Measurements from ENCODE around the gene TCF7L2.

The TCF7L2 gene

GRCh38 chr10:113044016-113044755, 94.1 kb downstream of the TCF7L2 start:
- DNase-seq (ENCODE audit: low read depth, low spot score) = no peak

- DNase-seq (ENCODE audit: low read depth, low spot score) = no peak
These were observed 95.4 kb downstream of the TCF7L2 start for GRCh38 chr10:113045147-113046055.

DNA sequence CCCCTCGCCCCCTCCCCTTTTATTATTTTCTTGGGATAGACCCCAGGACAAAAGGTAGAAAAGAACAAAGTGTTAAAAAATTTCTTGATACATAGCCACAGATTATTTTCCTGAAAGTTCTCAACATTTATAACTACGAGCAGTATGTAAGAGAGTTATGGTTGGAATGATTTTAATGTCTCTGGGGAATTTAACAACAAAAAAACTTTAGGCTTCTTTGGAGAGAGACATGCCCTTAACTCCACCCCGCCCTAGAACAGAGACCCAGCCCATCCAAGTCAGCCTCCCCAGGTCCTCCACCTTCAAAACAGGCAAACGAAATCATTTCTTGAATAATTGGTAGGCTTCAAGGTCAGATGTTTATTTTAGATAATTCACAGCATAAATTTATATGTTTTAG, 97.1 kb downstream of the TCF7L2 start:
- no peak for DNase-seq (ENCODE audit: low read depth, low spot score)

DNA sequence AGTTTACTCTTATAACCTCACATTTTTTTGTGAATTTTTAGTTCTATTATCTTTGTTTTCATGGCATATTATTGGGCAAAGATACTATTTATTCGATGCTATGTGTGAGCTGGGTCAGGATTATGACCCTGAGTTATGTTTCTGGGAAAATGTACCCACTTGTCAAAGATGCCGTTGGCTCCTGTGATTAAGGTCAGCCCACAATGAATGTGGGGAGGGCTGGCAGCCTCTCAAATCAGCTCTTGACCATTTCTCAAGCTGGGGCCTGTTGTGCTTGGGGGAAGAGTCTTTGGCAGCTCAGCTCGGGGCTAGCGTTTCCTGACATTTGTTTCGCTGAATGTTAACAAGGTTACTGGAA, 97.5 kb downstream of the TCF7L2 start:
- no peak for DNase-seq (ENCODE audit: low read depth, low spot score)

- no peak for DNase-seq (ENCODE audit: low read depth, low spot score)
These were observed 98.1 kb downstream of the TCF7L2 start for GRCh38 chr10:113047963-113048781.

GRCh38 chr10:113049881-113050280, 99.8 kb downstream of the TCF7L2 start:
- DNase-seq (ENCODE audit: low read depth, low spot score) = no peak

GRCh38 chr10:113052076-113052830, 102.2 kb downstream of the TCF7L2 start:
- no peak for DNase-seq (ENCODE audit: low read depth, low spot score)

GRCh38 chr10:113053091-113053490, 103.0 kb downstream of the TCF7L2 start:
- DNase-seq (ENCODE audit: low read depth, low spot score) = no peak

GRCh38 chr10:113053881-113054280, 103.8 kb downstream of the TCF7L2 start:
- DNase-seq (ENCODE audit: low read depth, low spot score) = no peak

DNA sequence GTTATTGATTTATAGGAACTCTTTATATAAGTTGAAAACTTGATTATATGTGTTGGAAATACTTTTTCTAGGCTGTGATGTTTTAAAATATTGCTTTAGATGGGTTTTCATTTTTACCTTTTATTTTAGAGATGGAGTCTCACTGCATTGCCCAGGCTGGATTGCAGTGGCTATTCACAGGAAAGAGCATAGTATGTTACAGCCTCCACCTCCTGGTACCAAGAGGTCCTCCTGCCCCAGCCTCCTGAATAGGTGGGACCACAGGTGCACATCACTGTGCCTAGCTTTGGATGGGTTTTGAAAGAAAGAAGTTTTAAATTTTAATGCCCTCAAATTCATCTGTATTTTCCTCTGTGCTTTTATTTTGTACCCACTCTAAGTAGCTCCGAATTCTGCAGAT, 105.4 kb downstream of the TCF7L2 start:
- DNase-seq (ENCODE audit: low read depth, low spot score) = no peak

GRCh38 chr10:113056030-113056429, 106.0 kb downstream of the TCF7L2 start:
- DNase-seq (ENCODE audit: low read depth, low spot score) = no peak

DNA sequence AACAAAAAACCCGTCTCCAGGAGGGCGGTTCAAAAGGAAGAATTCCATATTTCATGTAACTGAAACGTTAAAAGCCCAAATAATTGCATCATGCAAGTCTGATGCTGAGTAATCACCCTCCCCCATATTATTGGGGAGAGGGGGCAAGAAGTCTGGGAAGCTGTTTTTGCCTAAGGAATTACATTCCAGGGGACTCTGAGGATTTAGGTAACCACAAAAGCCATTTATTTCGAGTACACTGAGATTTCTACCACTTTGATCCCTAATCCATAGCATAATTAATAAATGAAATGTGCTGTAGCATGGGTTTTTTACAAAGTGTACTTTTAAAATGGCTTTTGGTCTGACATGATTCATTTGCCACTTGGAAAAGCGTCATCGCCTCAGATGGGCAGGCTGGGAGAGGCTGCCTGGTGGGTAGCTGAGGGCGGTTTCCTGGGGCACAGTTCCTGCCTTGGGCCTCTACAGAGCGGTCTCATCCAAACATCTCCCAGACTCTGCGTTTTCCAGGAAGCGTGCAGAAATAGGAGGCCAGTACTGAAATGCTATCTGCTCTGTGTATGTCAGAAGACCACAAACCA, 106.5 kb downstream of the TCF7L2 start:
- DNase-seq (ENCODE audit: low read depth, low spot score) = no peak

DNA sequence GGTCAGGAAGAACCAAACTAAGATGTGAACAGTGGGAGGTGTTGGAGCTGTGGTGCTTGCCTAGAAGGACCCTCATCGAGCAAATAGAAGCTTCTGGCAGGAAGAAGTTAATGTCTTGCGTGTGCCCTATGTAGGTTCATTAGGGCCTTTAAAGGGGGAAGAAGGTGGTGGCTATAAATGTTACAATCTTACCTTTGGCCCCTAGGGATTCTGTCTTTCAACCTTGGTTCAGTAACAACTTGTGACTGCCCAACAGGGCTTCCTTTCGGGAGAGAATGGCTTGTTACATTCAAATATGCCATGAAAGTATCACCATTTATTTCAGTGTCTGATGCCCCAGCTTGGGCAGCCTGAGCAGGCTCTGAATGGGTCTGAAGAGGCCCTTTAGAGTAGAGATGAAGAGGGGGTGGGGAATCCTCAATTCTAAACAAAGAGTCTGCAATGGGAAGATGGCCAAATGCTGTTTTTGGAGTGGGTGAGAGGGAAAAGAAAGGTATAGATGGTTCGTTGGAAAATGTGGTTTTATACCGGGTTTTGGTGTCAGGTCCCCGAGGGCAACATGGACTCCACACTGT, 108.0 kb downstream of the TCF7L2 start:
- DNase-seq (ENCODE audit: low read depth, low spot score) = no peak

GRCh38 chr10:113058523-113059370, 108.7 kb downstream of the TCF7L2 start:
- no peak for DNase-seq (ENCODE audit: low read depth, low spot score)

- DNase-seq (ENCODE audit: low read depth, low spot score) = no peak
These were observed 109.3 kb downstream of the TCF7L2 start for GRCh38 chr10:113059371-113059780.

- DNase-seq (ENCODE audit: low read depth, low spot score) = no peak
These were observed 110.4 kb downstream of the TCF7L2 start for GRCh38 chr10:113060201-113061053.

- no peak for DNase-seq (ENCODE audit: low read depth, low spot score)
These were observed 111.0 kb downstream of the TCF7L2 start for GRCh38 chr10:113061054-113061430.

DNA sequence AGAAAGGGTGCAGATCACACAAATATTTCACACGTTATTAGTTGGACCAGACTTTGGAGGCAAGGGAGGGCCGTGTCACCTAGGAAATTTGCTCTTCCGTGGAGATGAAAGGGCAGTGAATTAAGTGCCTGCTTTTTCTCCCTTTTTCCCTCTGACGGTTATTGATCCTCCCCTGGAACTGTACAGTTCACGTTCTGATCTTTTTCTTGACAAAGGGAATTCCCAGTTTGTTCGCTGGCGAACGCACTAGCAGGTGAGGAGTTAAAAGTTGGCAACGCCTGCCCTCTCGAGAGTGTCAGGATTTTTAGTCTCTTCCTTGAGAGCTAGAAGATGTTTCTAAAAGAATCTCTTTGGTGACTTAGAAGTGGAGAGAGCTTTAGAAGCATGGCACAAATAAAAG, 111.5 kb downstream of the TCF7L2 start:
- DNase-seq (ENCODE audit: low read depth, low spot score) = no peak

All from activated CD4-positive, CD25-positive, alpha-beta regulatory T cell treated with anti-CD3 and anti-CD28 coated beads, Interleukin-2, amount 50 U/mL, for 16 hours (primary cell).